IMR-90 (cell line): ENCODE data around the gene CRACDL. TPM values are rescaled to one million over a fixed set of nuclear protein-coding genes. Genes with fewer than 3 reads are reported as not detected.

Source experiments
- ATAC-seq: fragments of 200-7000 bp; cut with Tn5 transposase; 2 replicates; pipeline ENCODE4 v1.9.1; 2020; ENCODE audit warnings: low read depth, mild to moderate bottlenecking, moderate library complexity
- BruUV-seq: library from RNA; stranded (reverse); fragments of 400-500 nt; replicated peaks from 2 replicates; lab custom pipeline; 2021; lab: Mats Ljungman, UMichigan
- CTCF ChIA-PET: fragments of 300-600 bp; formaldehyde crosslinking; extraction: SDS; loops from one replicate; lab custom pipeline; 2021; ENCODE audit warnings: antibody characterized with exemption; lab: Yijun Ruan, JAX
- POLR2A ChIA-PET: fragments of 300-600 bp; sonication (Branson Sonifier 250); formaldehyde crosslinking; loops from one replicate; lab custom pipeline; 2022; ENCODE audit warnings: antibody characterized with exemption; ENCODE audit not compliant: unreplicated experiment; lab: Charles Lee
- DNase-seq: peaks from one replicate; pipeline ENCODE4 v3.0.0; 2013
- H2AFZ ChIP-seq: replicated peaks from 2 replicates; pipeline ENCODE3; 2013; ENCODE audit warnings: low read length, mild to moderate bottlenecking; ENCODE audit not compliant: poor library complexity
- H2AK5ac ChIP-seq: 2 replicates; pipeline ENCODE4 v1.6.1; 2013; ENCODE audit warnings: low read depth, low read length, inconsistent platforms
- H2AK9ac ChIP-seq: replicated peaks from 2 replicates; pipeline ENCODE3; 2013; ENCODE audit warnings: mild to moderate bottlenecking, low read depth, low read length, moderate library complexity; ENCODE audit not compliant: poor library complexity
- H2BK120ac ChIP-seq: 2 replicates; pipeline ENCODE4 v1.6.1; 2013; ENCODE audit warnings: low read depth, low read length, inconsistent platforms
- H2BK15ac ChIP-seq: 3 replicates; pipeline ENCODE4 v1.6.1; 2013; ENCODE audit warnings: low read depth, low read length, inconsistent platforms
- H2BK20ac ChIP-seq: 2 replicates; pipeline ENCODE4 v1.6.1; 2013; ENCODE audit warnings: low read depth, mild to moderate bottlenecking, inconsistent platforms, low read length, moderate library complexity
- H2BK5ac ChIP-seq: 2 replicates; pipeline ENCODE4 v1.6.1; 2013; ENCODE audit warnings: mild to moderate bottlenecking, low read depth, low read length, inconsistent platforms; ENCODE audit not compliant: poor library complexity, severe bottlenecking
- H3K14ac ChIP-seq: replicated peaks from 2 replicates; pipeline ENCODE4 v1.6.1; 2013; ENCODE audit warnings: low read depth, low read length, inconsistent platforms
- H3K18ac ChIP-seq: 2 replicates; pipeline ENCODE4 v1.6.1; 2013; ENCODE audit warnings: low read depth, low read length, control low read depth
- H3K23ac ChIP-seq: 2 replicates; pipeline ENCODE4 v1.6.1; 2013; ENCODE audit warnings: low read depth, low read length, inconsistent platforms
- H3K27ac ChIP-seq: 2 replicates; pipeline ENCODE4 v1.5.1; 2013; ENCODE audit warnings: mild to moderate bottlenecking, control low read depth, low read length; ENCODE audit not compliant: insufficient read depth
- H3K27me3 ChIP-seq: 2 replicates; pipeline ENCODE4 v1.6.1; 2013; ENCODE audit warnings: low read length; ENCODE audit not compliant: control insufficient read depth, insufficient read depth
- H3K36me3 ChIP-seq: 2 replicates; pipeline ENCODE4 v1.6.1; 2013; ENCODE audit warnings: low read length, mixed read lengths; ENCODE audit not compliant: control insufficient read depth, insufficient read depth
- H3K4ac ChIP-seq: 2 replicates; pipeline ENCODE4 v1.6.1; 2013; ENCODE audit warnings: low read depth, low read length, inconsistent platforms
- H3K4me1 ChIP-seq: 2 replicates; pipeline ENCODE4 v1.6.1; 2013; ENCODE audit warnings: low read length, mixed read lengths; ENCODE audit not compliant: control insufficient read depth, insufficient read depth
- H3K4me2 ChIP-seq: 2 replicates; pipeline ENCODE4 v1.6.1; 2013; ENCODE audit warnings: low read depth, mild to moderate bottlenecking, control low read depth, low read length, moderate library complexity
- H3K4me3 ChIP-seq: 2 replicates; pipeline ENCODE4 v1.5.1; 2013; ENCODE audit warnings: low read depth, mild to moderate bottlenecking, control low read depth, low read length, moderate library complexity; ENCODE audit not compliant: insufficient read depth
- H3K56ac ChIP-seq: 2 replicates; pipeline ENCODE4 v1.6.1; 2013; ENCODE audit warnings: low read length, inconsistent platforms; ENCODE audit not compliant: insufficient read depth; ENCODE audit errors: extremely low read depth
- H3K79me1 ChIP-seq, 2 experiments: 2 replicates each; pipeline ENCODE4 v1.6.1; 2013; ENCODE audit warnings: low read length in 2 of 2, inconsistent platforms in 1 of 2, low read depth in 1 of 2
- H3K9ac ChIP-seq: 2 replicates; pipeline ENCODE4 v1.6.1; 2013; ENCODE audit warnings: low read depth, low read length, control low read depth
- H3K9me1 ChIP-seq: 2 replicates; pipeline ENCODE4 v1.6.1; 2013; ENCODE audit warnings: low read length, inconsistent platforms; ENCODE audit not compliant: insufficient read depth
- H3K9me3 ChIP-seq: 2 replicates; pipeline ENCODE4 v1.6.1; 2013; ENCODE audit warnings: low read length; ENCODE audit not compliant: control insufficient read depth, insufficient read depth
- H4K20me1 ChIP-seq: 2 replicates; pipeline ENCODE4 v1.6.1; 2013; ENCODE audit warnings: low read length, inconsistent platforms; ENCODE audit not compliant: insufficient read depth
- H4K5ac ChIP-seq: 2 replicates; pipeline ENCODE4 v1.6.1; 2013; ENCODE audit warnings: mild to moderate bottlenecking, low read depth, low read length, control low read depth
- H4K8ac ChIP-seq, 2 experiments: 2 replicates each; pipeline ENCODE4 v1.6.1; 2013; ENCODE audit warnings: low read depth in 2 of 2, low read length in 2 of 2, control low read depth in 1 of 2, inconsistent platforms in 1 of 2
- H4K91ac ChIP-seq: 2 replicates; pipeline ENCODE4 v1.6.1; 2013; ENCODE audit warnings: low read depth, low read length, inconsistent platforms; ENCODE audit not compliant: insufficient read depth
- BHLHE40 ChIP-seq: fragments of 150-350 bp; IDR thresholded peaks from 2 replicates; pipeline ENCODE4 v1.6.1; 2016; ENCODE audit warnings: mild to moderate bottlenecking, low read depth, low read length
- CEBPB ChIP-seq: IDR thresholded peaks from 2 replicates; pipeline ENCODE4 v1.6.1; 2012; ENCODE audit warnings: low read depth, low read length, improper control_type of control experiment
- CHD1 ChIP-seq: IDR thresholded peaks from 2 replicates; pipeline ENCODE4 v1.6.1; 2012; ENCODE audit warnings: low read depth, low read length, improper control_type of control experiment
- ELK1 ChIP-seq: fragments of 150-350 bp; IDR thresholded peaks from 2 replicates; pipeline ENCODE4 v1.6.1; 2016; ENCODE audit warnings: low read depth, mild to moderate bottlenecking, low read length, moderate library complexity, borderline replicate concordance
- MAFK ChIP-seq: IDR thresholded peaks from 2 replicates; pipeline ENCODE4 v1.6.1; 2012; ENCODE audit warnings: low read depth, low read length, improper control_type of control experiment
- MAZ ChIP-seq: IDR thresholded peaks from 2 replicates; pipeline ENCODE4 v1.6.1; 2012; ENCODE audit warnings: low read depth, mild to moderate bottlenecking, low read length, improper control_type of control experiment, moderate library complexity, borderline replicate concordance
- NFE2L2 ChIP-seq: fragments of 150-350 bp; IDR thresholded peaks from 2 replicates; pipeline ENCODE4 v1.6.1; 2016; ENCODE audit warnings: low read depth, mild to moderate bottlenecking, low read length
- POLR2A ChIP-seq: IDR thresholded peaks from 2 replicates; pipeline ENCODE4 v1.6.1; 2012; ENCODE audit warnings: mild to moderate bottlenecking, low read depth, low read length
- RAD21 ChIP-seq: IDR thresholded peaks from 2 replicates; pipeline ENCODE4 v1.6.1; 2012; ENCODE audit warnings: low read length, improper control_type of control experiment
- RCOR1 ChIP-seq: IDR thresholded peaks from 2 replicates; pipeline ENCODE4 v1.6.1; 2012; ENCODE audit warnings: mild to moderate bottlenecking, low read length, improper control_type of control experiment; ENCODE audit not compliant: insufficient replicate concordance
- RFX5 ChIP-seq: IDR thresholded peaks from 2 replicates; pipeline ENCODE4 v1.8.0; 2012; ENCODE audit warnings: low read depth, mild to moderate bottlenecking, low read length, moderate library complexity
- WGBS, 2 experiments: methylation state at CpG; one replicate each; pipeline versions ENCODE4 v1.1.5 to v1.1.7; 2013; ENCODE audit warnings: missing lambda C conversion rate in 2 of 2; ENCODE audit not compliant: insufficient read length in 1 of 2; ENCODE audit errors: extremely low coverage in 2 of 2; 5-methylcytosine and 5-hydroxymethylcytosine counted together
- dilution Hi-C: fragments of 300-500 bp; cut with HindIII; formaldehyde crosslinking; loops from one replicate; pipeline ENCODE4 v1.14.3; 2018; ENCODE audit warnings: low sequenced_read_pairs; ENCODE audit not compliant: unreplicated experiment
- in situ Hi-C: fragments of 300-500 bp; cut with MboI; formaldehyde crosslinking; loops from 3 replicates; pipeline ENCODE4 v1.14.3; 2019; ENCODE audit warnings: low sequenced_read_pairs, inconsistent platforms, mixed read lengths
- intact Hi-C: fragments of 100-400 bp; cut with micrococcal nuclease; formaldehyde crosslinking; loops from 2 replicates; pipeline ENCODE4 v1.10.0; 2022
- polyA plus RNA-seq, 3 experiments: library from polyadenylated mRNA; depleted of rRNA; stranded (reverse); fragments of >200 nt; gene quantifications; 2 replicates each; pipeline ENCODE4 v1.2.3, GENCODE V29; 2012; ENCODE audit warnings: low replicate concordance in 1 of 3
- total RNA-seq: library from RNA; depleted of rRNA; stranded (reverse); fragments of >200 nt; gene quantifications from 2 replicates; pipeline ENCODE4 v1.2.3, GENCODE V29; 2012

The CRACDL gene
- total and polyA plus RNA-seq, 2 of the 4 experiments (the other 2 are of a cell fraction): not detected

- TF ChIP-seq POLR2A (no peak), BHLHE40 (no peak), CHD1 (no peak), RCOR1 (no peak), MAZ (no peak), RAD21 (no peak), NFE2L2 (no peak), RFX5 (no peak), MAFK (no peak), CEBPB (no peak), ELK1 (no peak)
- no peak for DNase-seq
- H3K9ac ChIP-seq: no peak overlapping the region
- no peak overlapping the region for H2BK20ac ChIP-seq
- no peak overlapping the region for H3K4me3 ChIP-seq
- H3K56ac ChIP-seq: no peak overlapping the region
- in situ Hi-C loops: no loop called here
- no peak overlapping the region for H3K4me2 ChIP-seq
- H3K4me1 ChIP-seq: no peaks in the 10 kb centered on the region
- ChIA-PET CTCF (no interaction called here), POLR2A (no interaction called here)
- no peak overlapping the region for H2AFZ ChIP-seq
- no peak overlapping the region for H2BK15ac ChIP-seq
- no peak overlapping the region for H4K5ac ChIP-seq
- no peak overlapping the region for H2AK5ac ChIP-seq
- no peak overlapping the region for H3K14ac ChIP-seq
- no peak overlapping the region for H2BK120ac ChIP-seq
- dilution Hi-C loops: no loop called here
- no peak overlapping the region for H3K18ac ChIP-seq
- H3K9me1 ChIP-seq: no peaks in the 10 kb centered on the region
- peaks cover 6% of the 10 kb centered on the region for H3K27me3 ChIP-seq
- no peaks in the 10 kb centered on the region for H3K9me3 ChIP-seq
- no peak overlapping the region for H4K91ac ChIP-seq
- H4K20me1 ChIP-seq: no peaks in the 10 kb centered on the region
- no peak overlapping the region for H3K4ac ChIP-seq
- no peak overlapping the region for H3K23ac ChIP-seq
- no peak for ATAC-seq
- no peak overlapping the region for H2BK5ac ChIP-seq
- no peak overlapping the region for H2AK9ac ChIP-seq
- BruUV-seq: no TSS peak
- intact Hi-C loops: no loop called here
- H3K36me3 ChIP-seq: no peaks in the 10 kb centered on the region
- H4K8ac ChIP-seq: no peak overlapping the region
- no peaks in the 10 kb centered on the region for H3K79me1 ChIP-seq
- 100% methylated on average over 1 of the region's 3 CpGs; no CpG with 5 or more reads in 1 of the 2 experiments for WGBS, 2 experiments
- no peak overlapping the region for H3K27ac ChIP-seq
Measured at GRCh38 chr2:98901291-98901690, 34.7 kb downstream of the CRACDL start.
